Right lobe of liver (tissue), 4 donors: ENCODE measurements around the gene IZUMO4.

Source experiments
- CTCF ChIP-seq, 4 donors: fragments of 200-600 bp in 3 of 4; fragments of 450-650 bp in 1 of 4; IDR thresholded peaks; one replicate each; pipeline versions ENCODE4 v1.5.1 to v1.8.0; 2016 to 2022; ENCODE audit warnings: antibody characterized with exemption in 4 of 4, mild to moderate bottlenecking in 2 of 4
- POLR2A ChIP-seq: fragments of 450-650 bp; IDR thresholded peaks from one replicate; pipeline ENCODE4 v1.6.1; 2017; ENCODE audit warnings: antibody characterized with exemption, mild to moderate bottlenecking
- donor health status: DM: no; HTN: no; CAD: no.
- donor health status: DM: no; HTN: no; CAD: no.
- donor health status: DM: no; HTN: yes; CAD: no.

GRCh38 chr19:2058570-2059421, 37.9 kb upstream of the IZUMO4 start:
- TF ChIP-seq POLR2A (no peak), CTCF (IDR thresholded peaks at IDR 0.05) (no peak)
